ENCODE data around the gene LMX1B.

DNA sequence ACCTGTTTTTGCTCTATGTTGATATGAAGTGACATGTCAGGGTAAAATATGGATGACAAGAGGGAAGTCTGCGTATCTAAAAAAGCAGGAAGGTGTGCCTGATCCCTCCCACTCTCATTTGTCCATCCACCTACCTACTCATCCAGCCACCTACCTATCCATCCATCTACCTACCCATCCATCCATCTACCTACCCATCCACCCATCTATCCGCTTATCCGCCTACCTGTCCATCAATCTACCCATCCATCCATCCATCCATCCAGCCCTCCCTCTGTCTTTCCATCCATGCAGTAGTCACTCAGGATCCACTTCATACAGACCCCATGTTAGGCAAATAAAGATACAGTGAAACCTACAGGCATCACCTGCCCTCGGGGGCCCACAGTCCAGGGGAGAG, 32.4 kb downstream of the LMX1B start:
- no peak for TF ChIP-seq POLR2AphosphoS5 (IDR thresholded peaks at IDR 0.05; ENCODE audit: low read depth, low read length)
- TF ChIP-seq, protein P1, sequence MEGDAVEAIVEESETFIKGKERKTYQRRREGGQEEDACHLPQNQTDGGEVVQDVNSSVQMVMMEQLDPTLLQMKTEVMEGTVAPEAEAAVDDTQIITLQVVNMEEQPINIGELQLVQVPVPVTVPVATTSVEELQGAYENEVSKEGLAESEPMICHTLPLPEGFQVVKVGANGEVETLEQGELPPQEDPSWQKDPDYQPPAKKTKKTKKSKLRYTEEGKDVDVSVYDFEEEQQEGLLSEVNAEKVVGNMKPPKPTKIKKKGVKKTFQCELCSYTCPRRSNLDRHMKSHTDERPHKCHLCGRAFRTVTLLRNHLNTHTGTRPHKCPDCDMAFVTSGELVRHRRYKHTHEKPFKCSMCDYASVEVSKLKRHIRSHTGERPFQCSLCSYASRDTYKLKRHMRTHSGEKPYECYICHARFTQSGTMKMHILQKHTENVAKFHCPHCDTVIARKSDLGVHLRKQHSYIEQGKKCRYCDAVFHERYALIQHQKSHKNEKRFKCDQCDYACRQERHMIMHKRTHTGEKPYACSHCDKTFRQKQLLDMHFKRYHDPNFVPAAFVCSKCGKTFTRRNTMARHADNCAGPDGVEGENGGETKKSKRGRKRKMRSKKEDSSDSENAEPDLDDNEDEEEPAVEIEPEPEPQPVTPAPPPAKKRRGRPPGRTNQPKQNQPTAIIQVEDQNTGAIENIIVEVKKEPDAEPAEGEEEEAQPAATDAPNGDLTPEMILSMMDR (IDR thresholded peaks at IDR 0.05): no peak
- TF ChIP-seq SIN3A (IDR thresholded peaks at IDR 0.05; ENCODE audit: borderline replicate concordance, insufficient read depth, low read depth, low read length): no peak
- TF ChIP-seq, protein P2, sequence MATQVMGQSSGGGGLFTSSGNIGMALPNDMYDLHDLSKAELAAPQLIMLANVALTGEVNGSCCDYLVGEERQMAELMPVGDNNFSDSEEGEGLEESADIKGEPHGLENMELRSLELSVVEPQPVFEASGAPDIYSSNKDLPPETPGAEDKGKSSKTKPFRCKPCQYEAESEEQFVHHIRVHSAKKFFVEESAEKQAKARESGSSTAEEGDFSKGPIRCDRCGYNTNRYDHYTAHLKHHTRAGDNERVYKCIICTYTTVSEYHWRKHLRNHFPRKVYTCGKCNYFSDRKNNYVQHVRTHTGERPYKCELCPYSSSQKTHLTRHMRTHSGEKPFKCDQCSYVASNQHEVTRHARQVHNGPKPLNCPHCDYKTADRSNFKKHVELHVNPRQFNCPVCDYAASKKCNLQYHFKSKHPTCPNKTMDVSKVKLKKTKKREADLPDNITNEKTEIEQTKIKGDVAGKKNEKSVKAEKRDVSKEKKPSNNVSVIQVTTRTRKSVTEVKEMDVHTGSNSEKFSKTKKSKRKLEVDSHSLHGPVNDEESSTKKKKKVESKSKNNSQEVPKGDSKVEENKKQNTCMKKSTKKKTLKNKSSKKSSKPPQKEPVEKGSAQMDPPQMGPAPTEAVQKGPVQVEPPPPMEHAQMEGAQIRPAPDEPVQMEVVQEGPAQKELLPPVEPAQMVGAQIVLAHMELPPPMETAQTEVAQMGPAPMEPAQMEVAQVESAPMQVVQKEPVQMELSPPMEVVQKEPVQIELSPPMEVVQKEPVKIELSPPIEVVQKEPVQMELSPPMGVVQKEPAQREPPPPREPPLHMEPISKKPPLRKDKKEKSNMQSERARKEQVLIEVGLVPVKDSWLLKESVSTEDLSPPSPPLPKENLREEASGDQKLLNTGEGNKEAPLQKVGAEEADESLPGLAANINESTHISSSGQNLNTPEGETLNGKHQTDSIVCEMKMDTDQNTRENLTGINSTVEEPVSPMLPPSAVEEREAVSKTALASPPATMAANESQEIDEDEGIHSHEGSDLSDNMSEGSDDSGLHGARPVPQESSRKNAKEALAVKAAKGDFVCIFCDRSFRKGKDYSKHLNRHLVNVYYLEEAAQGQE (IDR thresholded peaks at IDR 0.05; ENCODE audit: insufficient read depth in 1 of 2, low read depth in 2 of 2, low read length in 1 of 2): no peak
